Activated naive CD4-positive, alpha-beta T cell treated with anti-CD3 and anti-CD28 coated beads, Interleukin-2, amount 10 ng/mL, durations not matched to agents 7 days and 5 days (primary cell): ENCODE measurements around the gene CMKLR1.

ENCODE experiments used
- CTCF ChIA-PET: fragments of 350-600 bp; sonication (Branson Sonifier 250); formaldehyde crosslinking; loops from one replicate; lab custom pipeline; 2021; ENCODE audit warnings: antibody characterized with exemption; lab: Charles Lee
- DNase-seq: peaks from one replicate; pipeline ENCODE4 v3.0.0-alpha.2; 2020
- H3K27ac Mint-ChIP-seq: one replicate; pipeline ENCODE4 v1.8.0; 2021; ENCODE audit warnings: mild to moderate bottlenecking, moderate library complexity, mixed read lengths
- H3K27me3 Mint-ChIP-seq: one replicate; pipeline ENCODE4 v1.8.0; 2021; ENCODE audit warnings: mild to moderate bottlenecking, mixed read lengths
- H3K36me3 Mint-ChIP-seq: one replicate; pipeline ENCODE4 v1.8.0; 2021; ENCODE audit warnings: mixed read lengths
- H3K4me1 Mint-ChIP-seq: one replicate; pipeline ENCODE4 v1.8.0; 2021; ENCODE audit warnings: mixed read lengths
- H3K4me3 Mint-ChIP-seq: one replicate; pipeline ENCODE4 v1.8.0; 2021; ENCODE audit warnings: mild to moderate bottlenecking, moderate library complexity, mixed read lengths
- H3K9me3 Mint-ChIP-seq: one replicate; pipeline ENCODE4 v1.8.0; 2021; ENCODE audit warnings: mixed read lengths

CMKLR1 gene

DNA sequence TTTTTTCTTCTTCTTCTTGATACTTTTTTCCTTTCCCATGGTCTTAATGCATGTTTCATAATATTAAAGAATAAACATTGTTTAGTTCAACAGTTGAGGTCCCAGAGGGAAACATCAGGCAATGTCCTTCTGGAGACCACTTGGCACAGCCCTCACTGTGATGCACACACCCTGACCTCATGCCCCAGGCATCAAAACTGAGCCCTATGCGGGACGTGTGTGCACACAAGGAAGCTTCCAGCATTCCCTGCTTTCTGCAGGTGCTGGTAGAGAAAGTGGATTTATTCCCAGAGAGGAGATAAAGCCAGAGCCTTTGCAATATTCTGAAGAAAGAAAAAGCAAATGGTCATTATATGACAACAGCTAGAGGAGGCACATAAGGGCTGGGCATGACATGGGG lies 16.0 kb upstream of the CMKLR1 start:
- no peak overlapping the region for H3K4me3 Mint-ChIP-seq
- CTCF ChIA-PET = no interaction called here
- H3K27me3 Mint-ChIP-seq = no peaks in the 10 kb centered on the region
- H3K36me3 Mint-ChIP-seq = no peaks in the 10 kb centered on the region
- no peaks in the 10 kb centered on the region for H3K4me1 Mint-ChIP-seq
- DNase-seq = no peak
- no peak overlapping the region for H3K27ac Mint-ChIP-seq
- H3K9me3 Mint-ChIP-seq = no peaks in the 10 kb centered on the region

DNA sequence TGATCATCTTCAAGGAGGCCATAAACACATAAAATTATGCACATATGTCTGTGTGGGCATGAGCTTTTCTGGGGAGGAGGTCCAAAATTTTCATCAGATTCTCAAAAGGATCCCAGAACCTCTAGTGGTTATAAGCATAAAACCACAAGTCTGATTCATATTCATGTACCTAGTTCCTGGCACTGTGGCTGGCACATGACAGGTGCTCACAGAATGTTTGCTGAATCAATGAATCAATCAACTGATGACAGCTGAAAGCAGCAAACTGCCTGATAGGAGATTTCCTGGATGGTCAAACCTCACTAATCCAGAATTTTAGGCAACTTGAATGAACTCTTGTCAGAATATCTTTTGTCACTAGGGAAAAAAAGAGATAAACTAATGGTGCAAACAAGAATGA lies 13.5 kb upstream of the CMKLR1 start:
- CTCF ChIA-PET = no interaction called here
- H3K9me3 Mint-ChIP-seq = no peaks in the 10 kb centered on the region
- no peak for DNase-seq
- no peaks in the 10 kb centered on the region for H3K27me3 Mint-ChIP-seq
- no peaks in the 10 kb centered on the region for H3K4me1 Mint-ChIP-seq
- no peak overlapping the region for H3K4me3 Mint-ChIP-seq
- no peak overlapping the region for H3K27ac Mint-ChIP-seq
- H3K36me3 Mint-ChIP-seq = no peaks in the 10 kb centered on the region

DNA sequence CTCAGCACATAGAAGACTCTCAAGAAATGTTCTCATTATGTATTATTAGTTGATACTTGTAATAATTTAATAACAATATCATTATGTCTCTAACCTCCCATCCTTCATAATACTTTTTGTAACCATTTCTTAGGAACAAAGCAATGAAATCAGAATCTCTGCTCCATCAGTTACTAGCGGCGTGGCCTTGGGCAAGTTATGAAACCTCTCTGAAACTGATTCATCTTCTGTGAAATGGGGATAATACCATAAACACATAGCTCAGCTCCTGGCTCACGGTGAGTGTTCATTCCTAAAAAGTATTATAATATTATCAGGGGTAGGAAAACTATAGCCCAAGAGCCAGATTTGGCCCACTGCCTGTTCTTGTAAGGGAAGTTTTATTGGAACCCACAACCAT lies 11.4 kb upstream of the CMKLR1 start:
- CTCF ChIA-PET = no interaction called here
- H3K4me1 Mint-ChIP-seq = no peaks in the 10 kb centered on the region
- no peak overlapping the region for H3K27ac Mint-ChIP-seq
- DNase-seq = no peak
- no peaks in the 10 kb centered on the region for H3K27me3 Mint-ChIP-seq
- no peak overlapping the region for H3K4me3 Mint-ChIP-seq
- no peaks in the 10 kb centered on the region for H3K36me3 Mint-ChIP-seq
- H3K9me3 Mint-ChIP-seq = no peaks in the 10 kb centered on the region

DNA sequence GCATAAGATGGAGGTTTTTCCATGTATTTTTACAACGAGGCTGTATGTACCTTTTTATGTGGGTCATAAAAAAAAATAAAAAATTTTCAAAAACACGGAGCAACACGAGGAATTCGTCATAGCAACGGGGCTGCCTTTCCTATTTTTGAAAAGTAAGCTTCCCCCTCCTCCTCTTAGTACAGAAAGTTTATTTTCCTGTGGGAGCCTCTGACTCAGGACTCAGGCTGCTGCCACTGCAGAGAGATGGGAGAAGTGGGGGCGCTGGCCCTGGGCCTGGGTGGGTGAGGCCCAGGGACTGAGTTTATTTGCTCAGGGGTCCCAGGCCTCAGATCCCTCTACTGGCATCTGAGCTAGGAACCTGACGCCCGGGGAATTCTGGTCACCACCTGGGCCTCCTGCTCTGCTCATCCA lies 10.2 kb upstream of the CMKLR1 start:
- Mint-ChIP-seq H3K27me3 (no peaks in the 10 kb centered on the region), H3K36me3 (no peaks in the 10 kb centered on the region), H3K9me3 (no peaks in the 10 kb centered on the region), H3K27ac (no peak overlapping the region), H3K4me3 (no peak overlapping the region), H3K4me1 (no peaks in the 10 kb centered on the region)
- CTCF ChIA-PET = interaction anchor here (0.6 kb wide), 1 partner anchor 142 kb away, joined by 3 read pairs; no protein-coding TSS in a partner anchor
- no peak for DNase-seq

DNA sequence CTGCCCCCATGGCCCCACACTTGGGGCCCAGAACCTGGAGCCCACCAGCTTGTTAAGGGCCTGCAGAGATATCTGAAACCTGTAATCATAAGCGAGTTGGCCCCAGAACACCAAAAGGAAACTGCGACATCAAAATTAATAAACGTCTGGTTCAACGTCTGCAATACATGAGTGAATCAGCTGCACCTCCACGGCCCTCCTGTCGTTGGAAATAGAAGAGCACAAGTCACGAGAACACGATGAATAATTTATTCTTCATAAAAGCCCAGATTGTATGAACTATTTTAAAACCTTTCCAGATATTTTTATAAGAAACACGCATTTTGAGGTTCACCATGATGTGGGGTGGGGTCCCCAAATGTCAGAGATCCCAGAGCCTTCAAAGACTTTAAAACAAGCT lies 9.7 kb upstream of the CMKLR1 start:
- Mint-ChIP-seq H3K4me1 (no peaks in the 10 kb centered on the region), H3K4me3 (no peak overlapping the region), H3K9me3 (no peaks in the 10 kb centered on the region), H3K36me3 (no peaks in the 10 kb centered on the region), H3K27me3 (no peaks in the 10 kb centered on the region), H3K27ac (no peak overlapping the region)
- CTCF ChIA-PET = interaction anchor here (0.6 kb wide), 1 partner anchor 143 kb away, joined by 3 read pairs; no protein-coding TSS in a partner anchor
- no peak for DNase-seq

DNA sequence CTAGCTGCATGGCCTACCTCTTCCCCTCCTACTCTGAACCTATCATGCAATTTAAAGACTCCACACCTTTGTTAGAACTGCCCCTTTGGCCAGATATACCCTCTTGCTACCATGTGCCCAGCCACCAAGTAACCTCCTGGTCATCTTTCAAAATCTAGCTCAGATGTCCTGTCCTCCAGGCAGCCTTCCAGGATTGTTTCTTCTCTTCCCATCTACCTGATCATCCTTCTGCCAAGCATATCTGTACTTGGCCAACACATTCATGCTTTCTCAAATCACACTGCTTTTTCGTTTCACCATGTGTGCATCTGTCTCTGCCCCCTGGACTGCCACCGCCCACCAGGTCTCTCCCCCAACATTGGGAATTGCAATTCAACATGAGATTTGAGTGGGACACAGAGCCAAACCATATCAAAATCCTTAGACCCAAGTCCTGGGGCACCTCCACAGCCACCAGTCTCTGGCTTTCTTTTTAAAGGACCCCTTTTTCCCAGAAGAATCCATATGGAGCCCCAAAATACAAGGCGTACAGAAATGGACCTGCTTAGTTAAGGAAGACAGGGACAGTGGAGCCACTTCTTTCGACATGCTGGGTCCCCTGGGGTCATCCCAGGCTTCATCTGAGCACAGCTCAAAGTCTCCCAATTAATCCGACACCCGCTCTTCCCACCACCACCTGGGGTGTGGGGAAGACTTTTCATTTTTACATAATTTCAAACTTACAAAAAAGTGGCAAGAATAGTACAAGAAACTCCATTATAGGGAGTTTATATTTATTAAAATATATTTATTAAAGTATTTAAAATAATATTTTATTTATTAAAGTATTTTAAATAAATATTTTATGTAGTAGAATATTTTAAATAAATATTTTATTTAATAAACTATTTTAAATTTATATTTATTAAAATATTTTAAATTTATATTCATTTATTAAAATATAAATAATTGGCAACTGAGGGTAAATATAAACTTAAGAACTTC lies 7.9 kb upstream of the CMKLR1 start:
- no peaks in the 10 kb centered on the region for H3K36me3 Mint-ChIP-seq
- H3K4me3 Mint-ChIP-seq = no peak overlapping the region
- CTCF ChIA-PET = no interaction called here

DNA sequence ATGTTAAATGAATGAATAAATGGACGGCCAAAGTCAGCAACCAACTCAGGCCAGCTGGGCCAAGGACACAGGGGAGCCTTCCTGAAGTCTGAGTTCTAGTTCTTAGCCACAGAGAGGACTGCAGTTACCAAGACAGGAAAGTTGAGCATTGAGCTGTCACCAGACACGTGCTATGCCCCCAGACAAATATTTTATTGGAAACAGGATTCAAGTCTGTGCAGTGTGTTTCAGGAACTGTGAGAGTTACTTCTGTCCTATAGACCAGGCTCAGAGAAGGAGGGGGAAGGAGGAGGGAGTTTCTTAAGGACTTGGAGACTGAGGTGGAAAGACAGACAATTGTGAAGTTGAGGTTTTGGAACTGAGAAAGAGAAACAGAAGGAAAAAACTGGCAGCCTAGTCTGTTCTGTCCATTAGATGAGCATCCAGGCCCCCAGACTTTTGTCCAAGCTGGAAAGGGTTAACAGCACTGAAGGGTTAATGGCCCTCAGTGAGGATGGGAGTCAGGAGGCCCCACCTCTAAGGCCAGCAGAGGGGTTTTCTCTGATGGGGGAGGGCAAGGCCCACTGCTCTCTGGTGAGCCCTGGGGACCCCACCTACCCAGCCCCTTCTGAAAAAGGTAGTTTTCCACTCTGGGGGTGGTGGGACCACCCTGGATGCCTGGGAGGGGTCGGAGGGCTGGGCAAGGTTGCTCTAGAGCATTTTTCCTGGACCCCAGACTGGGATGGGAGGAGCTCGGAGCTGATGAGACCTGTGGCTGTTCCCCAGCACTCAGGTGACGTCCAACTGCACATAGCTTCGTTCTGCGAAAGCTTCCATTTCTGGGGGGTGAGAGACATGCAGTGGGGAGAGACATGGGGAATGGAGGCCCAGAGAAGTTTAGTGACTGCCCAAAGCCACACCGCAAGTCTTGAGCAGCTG lies 6.9 kb upstream of the CMKLR1 start:
- CTCF ChIA-PET = no interaction called here
- H3K27me3 Mint-ChIP-seq = peaks cover 8% of the 10 kb centered on the region
- H3K9me3 Mint-ChIP-seq = no peaks in the 10 kb centered on the region
- no peak for DNase-seq
- H3K4me1 Mint-ChIP-seq = no peaks in the 10 kb centered on the region
- no peak overlapping the region for H3K27ac Mint-ChIP-seq
- H3K4me3 Mint-ChIP-seq = no peak overlapping the region
- no peaks in the 10 kb centered on the region for H3K36me3 Mint-ChIP-seq

More for the DNA sequence above, 7.9 kb upstream of the CMKLR1 start:
- Mint-ChIP-seq H3K4me1 (no peaks in the 10 kb centered on the region), H3K27me3 (no peaks in the 10 kb centered on the region), H3K9me3 (no peaks in the 10 kb centered on the region), H3K27ac (no peak overlapping the region)
- DNase-seq = no peak

DNA sequence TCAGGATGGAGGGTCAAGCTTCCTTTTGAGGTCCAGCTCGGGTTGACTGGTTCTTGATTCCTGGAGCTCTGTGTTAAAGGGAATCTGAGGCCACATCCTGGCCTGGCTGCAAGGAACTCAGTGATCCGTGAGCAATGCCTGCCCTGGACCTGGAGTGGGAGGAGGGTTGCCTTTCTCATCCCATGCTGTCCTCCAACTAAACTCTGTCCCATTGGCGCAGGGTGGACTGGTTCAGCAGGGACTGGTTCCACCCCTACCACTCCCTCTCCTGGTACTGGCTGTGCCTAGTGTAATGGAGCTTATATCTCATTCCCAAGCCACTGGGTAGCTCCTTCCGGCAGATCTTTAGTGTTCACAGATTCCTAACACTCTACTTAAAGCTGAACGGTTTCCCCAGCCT lies 3.9 kb upstream of the CMKLR1 start:
- CTCF ChIA-PET = no interaction called here
- Mint-ChIP-seq H3K4me1 (no peaks in the 10 kb centered on the region), H3K4me3 (no peak overlapping the region), H3K36me3 (no peaks in the 10 kb centered on the region), H3K27me3 (peaks cover 31% of the 10 kb centered on the region), H3K27ac (no peak overlapping the region), H3K9me3 (no peaks in the 10 kb centered on the region)
- no peak for DNase-seq

DNA sequence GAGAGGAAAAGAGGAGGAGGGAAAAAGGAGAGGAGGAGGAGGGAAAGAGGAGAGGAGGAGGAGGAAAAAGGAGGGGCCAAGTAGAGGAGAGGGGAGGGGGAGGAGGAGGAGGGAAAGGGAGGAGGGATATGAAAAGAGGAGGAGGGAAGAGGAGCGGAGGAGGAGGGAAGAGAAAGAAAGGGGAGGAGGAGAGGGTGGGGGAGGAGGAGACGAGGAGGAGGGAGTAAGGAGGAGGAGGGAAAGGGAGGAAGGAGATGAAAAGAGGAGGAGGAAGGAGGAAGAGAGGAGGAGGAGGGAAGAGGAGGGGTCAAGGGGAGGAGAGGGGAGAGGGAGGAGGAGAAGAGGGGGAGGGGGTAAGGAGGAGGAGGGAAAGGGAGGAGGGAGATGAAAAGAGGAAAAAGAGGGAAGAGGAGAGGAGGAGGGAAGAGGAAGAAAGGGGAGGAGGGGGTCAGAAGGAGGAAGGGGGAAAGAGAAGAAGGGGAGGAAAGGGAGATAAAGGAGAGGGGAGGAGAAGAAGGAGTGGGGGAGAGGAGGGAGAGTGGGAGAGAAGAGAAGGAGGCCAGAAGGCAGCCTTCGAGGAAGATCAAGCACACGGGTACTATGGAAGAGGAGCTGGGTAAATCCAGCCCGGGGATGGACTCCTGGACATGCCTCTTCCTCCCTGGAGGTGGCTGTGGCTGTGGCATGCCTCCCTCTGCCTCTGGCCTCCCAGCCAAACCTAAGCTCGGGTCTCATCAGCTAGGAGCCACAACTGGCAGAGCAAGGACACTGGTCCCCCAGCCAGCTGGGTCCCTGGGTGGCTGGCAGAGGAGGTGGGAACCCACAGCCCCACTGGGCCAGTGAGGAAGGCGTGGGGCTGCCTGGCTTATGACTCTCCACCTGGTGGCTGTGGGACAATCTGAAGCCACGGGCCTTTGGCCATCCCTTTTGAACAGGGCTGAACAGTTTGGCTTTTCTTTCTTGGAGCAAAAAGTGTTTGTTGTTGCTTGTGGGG lies 3.0 kb upstream of the CMKLR1 start:
- Mint-ChIP-seq H3K4me1 (no peaks in the 10 kb centered on the region), H3K36me3 (no peaks in the 10 kb centered on the region), H3K27me3 (peaks cover 36% of the 10 kb centered on the region), H3K4me3 (no peak overlapping the region), H3K9me3 (no peaks in the 10 kb centered on the region), H3K27ac (no peak overlapping the region)
- CTCF ChIA-PET = no interaction called here
- no peak for DNase-seq

DNA sequence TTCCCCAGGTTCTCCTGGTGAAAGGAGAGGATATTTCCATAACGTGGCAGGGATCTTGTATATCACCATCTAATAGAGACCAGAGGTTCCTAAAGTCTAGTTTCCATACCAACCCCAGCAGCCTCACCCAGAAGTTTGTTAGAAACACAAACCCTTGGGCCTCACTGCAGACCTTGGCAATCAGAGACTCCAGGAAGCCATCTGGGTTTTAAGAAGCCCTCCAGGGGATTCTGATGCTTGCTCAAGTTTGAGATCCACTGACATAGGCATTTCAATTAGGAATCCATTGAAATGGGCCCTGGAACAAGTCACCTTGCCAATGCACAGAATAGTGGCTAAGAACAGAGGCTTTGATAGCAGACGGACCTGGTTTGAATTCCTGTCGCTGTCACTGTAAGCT lies 2.2 kb upstream of the CMKLR1 start:
- CTCF ChIA-PET = no interaction called here
- Mint-ChIP-seq H3K4me1 (no peaks in the 10 kb centered on the region), H3K4me3 (no peak overlapping the region)

DNA sequence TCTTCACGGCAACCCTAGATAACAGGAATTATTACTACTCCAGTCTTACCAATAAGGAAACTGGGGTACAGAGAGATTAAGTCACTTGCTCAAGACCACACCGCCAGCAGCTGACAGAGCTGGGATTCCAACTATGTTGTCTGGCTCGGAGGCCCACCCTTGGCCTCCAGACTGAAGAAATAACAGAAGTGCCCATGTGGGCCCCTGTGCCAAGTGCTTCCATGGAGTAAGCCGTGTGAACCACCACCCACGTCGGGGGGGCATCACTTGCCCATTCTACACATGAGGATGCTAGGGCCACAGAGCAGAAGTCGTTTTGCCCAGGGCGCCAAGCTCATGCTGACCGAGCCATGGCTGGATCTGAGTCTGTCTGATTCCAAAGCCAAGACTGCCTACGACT lies 926 bp upstream of the CMKLR1 start:
- Mint-ChIP-seq H3K27ac (no peak overlapping the region), H3K9me3 (no peaks in the 10 kb centered on the region), H3K4me3 (no peak overlapping the region), H3K36me3 (no peaks in the 10 kb centered on the region), H3K27me3 (peaks cover 36% of the 10 kb centered on the region), H3K4me1 (no peaks in the 10 kb centered on the region)
- CTCF ChIA-PET = no interaction called here
- no peak for DNase-seq

More for the DNA sequence above, 2.2 kb upstream of the CMKLR1 start:
- Mint-ChIP-seq H3K27ac (no peak overlapping the region), H3K36me3 (no peaks in the 10 kb centered on the region), H3K9me3 (no peaks in the 10 kb centered on the region), H3K27me3 (peaks cover 36% of the 10 kb centered on the region)
- no peak for DNase-seq

DNA sequence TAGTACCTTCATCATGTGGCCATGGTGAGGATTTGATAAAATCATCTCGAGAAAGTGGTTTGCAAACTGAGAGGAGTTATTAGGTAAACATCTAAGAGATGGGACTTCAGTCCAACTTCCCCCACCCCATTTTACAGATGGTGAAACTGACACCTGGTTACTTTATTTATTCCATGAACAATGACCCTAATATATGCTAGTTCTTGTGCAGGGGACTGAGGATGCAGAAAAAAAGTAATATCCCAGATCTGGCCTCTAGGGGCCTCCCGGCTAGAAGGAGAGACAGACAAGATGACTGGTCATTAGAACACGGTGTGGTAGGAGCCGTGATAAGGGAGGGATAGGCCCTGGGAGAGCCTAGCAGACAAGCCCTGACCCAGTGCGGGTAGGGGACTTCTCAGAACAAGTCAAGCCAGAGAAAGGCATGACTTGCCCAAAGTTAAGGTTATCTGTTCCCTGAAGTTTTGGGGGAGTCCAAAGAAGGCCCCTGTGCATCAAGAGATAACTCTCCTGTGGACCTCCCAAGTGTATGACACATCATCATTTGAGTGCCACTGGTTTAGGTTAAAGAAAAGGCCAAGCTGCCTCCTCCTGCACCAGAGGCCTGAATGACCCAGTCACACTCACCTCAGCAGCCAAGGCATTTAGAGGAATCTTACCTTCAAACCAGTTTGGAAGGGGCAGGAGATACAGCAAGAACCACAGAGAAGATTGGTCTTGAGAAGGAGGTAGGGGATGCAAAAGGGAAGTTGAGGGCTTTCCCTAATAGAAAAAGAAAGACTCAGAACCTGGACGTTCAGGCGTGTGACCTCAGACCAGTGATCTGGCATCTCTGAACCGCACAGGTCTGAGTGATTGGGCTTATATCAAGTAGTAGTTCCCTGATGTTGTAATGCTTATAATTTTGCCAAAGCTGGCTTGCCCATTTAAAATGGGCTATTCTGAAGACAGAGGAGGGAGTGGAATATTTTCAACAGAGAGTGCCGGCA lies 1.6 kb downstream of the CMKLR1 start:
- CTCF ChIA-PET = no interaction called here
- Mint-ChIP-seq H3K4me1 (no peaks in the 10 kb centered on the region), H3K4me3 (no peak overlapping the region), H3K36me3 (no peaks in the 10 kb centered on the region), H3K27ac (no peak overlapping the region), H3K27me3 (peaks cover 36% of the 10 kb centered on the region), H3K9me3 (no peaks in the 10 kb centered on the region)
- DNase-seq = no peak
